DOHH2 (cell line): ENCODE measurements around the gene MTCL1.

ENCODE experiments used
- CTCF ChIP-seq: fragments of 200-600 bp; sonication (generic); IDR thresholded peaks from one replicate; pipeline ENCODE4 v1.5.1; 2014; ENCODE audit warnings: antibody characterized with exemption, mild to moderate bottlenecking, low read depth, low read length; ENCODE audit not compliant: poor library complexity, severe bottlenecking
- EZH2phosphoT487 ChIP-seq: fragments of 200-600 bp; sonication (generic); IDR thresholded peaks from 2 replicates; pipeline ENCODE4 v1.6.1; 2017; ENCODE audit warnings: borderline replicate concordance, mild to moderate bottlenecking, antibody characterized with exemption, low read length, moderate library complexity, mixed read lengths

GRCh38 chr18:8750954-8751415 is 45.6 kb downstream of the MTCL1 start:
- TF ChIP-seq CTCF (no peak), EZH2phosphoT487 (no peak)
